Activated naive CD8-positive, alpha-beta T cell treated with anti-CD3 and anti-CD28 coated beads, Interleukin-2, amount 10 ng/mL, durations not matched to agents 7 days and 5 days (primary cell): ENCODE results near the gene OR13C4. TPM values are rescaled to one million over a fixed set of nuclear protein-coding genes. Genes with fewer than 3 reads are reported as not detected.
"Not testable (repeated sequence)": the region's sequence is repeated elsewhere in the genome, so short reads cannot be mapped to it uniquely, and the experiment has no call there.

Source experiments
- ATAC-seq: fragments of 150-1000 bp; cut with Tn5 transposase; one replicate; pipeline ENCODE4 v1.10.0; 2021; ENCODE audit warnings: low read depth, moderate library complexity
- POLR2A ChIA-PET: fragments of 350-600 bp; sonication (Branson Sonifier 250); formaldehyde crosslinking; loops from one replicate; lab custom pipeline; 2021; ENCODE audit warnings: antibody characterized with exemption; lab: Charles Lee
- DNase-seq: peaks from one replicate; pipeline ENCODE4 v3.0.0; 2021
- H3K27ac Mint-ChIP-seq: one replicate; pipeline ENCODE4 v1.8.0; 2022; ENCODE audit warnings: mild to moderate bottlenecking, mixed read lengths
- H3K27me3 Mint-ChIP-seq: one replicate; pipeline ENCODE4 v1.8.0; 2022; ENCODE audit warnings: mild to moderate bottlenecking, moderate library complexity, mixed read lengths
- H3K36me3 Mint-ChIP-seq: one replicate; pipeline ENCODE4 v1.8.0; 2021; ENCODE audit warnings: mild to moderate bottlenecking, mixed read lengths
- H3K4me1 Mint-ChIP-seq: one replicate; pipeline ENCODE4 v1.8.0; 2021; ENCODE audit warnings: mixed read lengths
- H3K4me3 Mint-ChIP-seq: one replicate; pipeline ENCODE4 v1.8.0; 2022; ENCODE audit warnings: mild to moderate bottlenecking, moderate library complexity, mixed read lengths
- H3K9me3 Mint-ChIP-seq: one replicate; pipeline ENCODE4 v1.8.0; 2021; ENCODE audit warnings: mixed read lengths
- total RNA-seq, 2 experiments: library from RNA; stranded (reverse); gene quantifications; one replicate each; pipeline ENCODE4 v1.2.3, GENCODE V29; 2021

The OR13C4 gene
- not detected for total RNA-seq

GRCh38 chr9:104527109-104527508, at the start of gene OR13C4:
Gene OR13C4, minus strand, starts transcription at chr9:104527209. Its CDS starts 0 bp downstream, at chr9:104527209.
- Mint-ChIP-seq H3K4me1 (no peaks in the 10 kb centered on the region), H3K4me3 (no peak within 1 kb of the TSS), H3K9me3 (peaks cover 1% of the 10 kb centered on the region), H3K27me3 (no peaks in the 10 kb centered on the region), H3K36me3 (no peaks in the 10 kb centered on the region), H3K27ac (no peak within 1 kb of the TSS)
- no peak for ATAC-seq
- DNase-seq = no peak
- POLR2A ChIA-PET = no interaction called here

DNA sequence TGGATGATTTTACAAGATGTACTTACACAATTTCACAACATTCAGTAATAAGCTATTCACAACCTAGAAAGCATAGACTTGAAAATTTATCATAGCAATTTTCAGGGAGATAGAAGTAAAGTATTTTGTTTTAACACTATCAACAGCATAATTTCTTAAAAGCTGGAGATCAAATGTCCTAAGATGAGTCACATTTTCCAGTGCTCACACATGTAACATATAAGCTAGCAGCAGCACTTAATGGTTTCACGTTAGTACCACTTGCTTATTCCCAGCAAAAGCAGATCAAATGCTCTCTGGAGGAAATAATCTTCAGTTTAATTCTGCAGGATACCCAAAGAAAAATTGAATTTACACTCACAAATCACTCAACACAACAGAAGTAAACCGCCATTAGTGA, 48.4 kb upstream of the OR13C4 start:
- H3K9me3 Mint-ChIP-seq = peaks cover 2% of the 10 kb centered on the region
- H3K4me1 Mint-ChIP-seq = no peaks in the 10 kb centered on the region
- ATAC-seq (no peak), DNase-seq (no peak)
- H3K36me3 Mint-ChIP-seq = no peaks in the 10 kb centered on the region
- POLR2A ChIA-PET = no interaction called here
- H3K27ac Mint-ChIP-seq = no peak overlapping the region
- peaks cover 3% of the 10 kb centered on the region for H3K27me3 Mint-ChIP-seq
- no peak overlapping the region for H3K4me3 Mint-ChIP-seq

GRCh38 chr9:104572612-104573011, 45.6 kb upstream of the OR13C4 start:
- Mint-ChIP-seq H3K4me1 (no peaks in the 10 kb centered on the region), H3K27ac (no peak overlapping the region), H3K27me3 (peaks cover 3% of the 10 kb centered on the region), H3K9me3 (peaks cover 2% of the 10 kb centered on the region), H3K4me3 (no peak overlapping the region), H3K36me3 (no peaks in the 10 kb centered on the region)
- ATAC-seq (no peak), DNase-seq (no peak)
- POLR2A ChIA-PET = no interaction called here

- no peak for DNase-seq
- ATAC-seq = no peak
- Mint-ChIP-seq H3K9me3 (peaks cover 2% of the 10 kb centered on the region), H3K27ac (no peak within 1 kb of the TSS), H3K36me3 (no peaks in the 10 kb centered on the region), H3K27me3 (no peaks in the 10 kb centered on the region), H3K4me1 (no peaks in the 10 kb centered on the region), H3K4me3 (no peak within 1 kb of the TSS)
- POLR2A ChIA-PET = no interaction called here
These were observed 41.9 kb upstream of the OR13C4 start, which contains the start of gene OR13C8 for GRCh38 chr9:104568868-104569267. Gene OR13C8, plus strand, starts transcription at chr9:104569168. Its CDS starts 0 bp downstream, at chr9:104569168.

DNA sequence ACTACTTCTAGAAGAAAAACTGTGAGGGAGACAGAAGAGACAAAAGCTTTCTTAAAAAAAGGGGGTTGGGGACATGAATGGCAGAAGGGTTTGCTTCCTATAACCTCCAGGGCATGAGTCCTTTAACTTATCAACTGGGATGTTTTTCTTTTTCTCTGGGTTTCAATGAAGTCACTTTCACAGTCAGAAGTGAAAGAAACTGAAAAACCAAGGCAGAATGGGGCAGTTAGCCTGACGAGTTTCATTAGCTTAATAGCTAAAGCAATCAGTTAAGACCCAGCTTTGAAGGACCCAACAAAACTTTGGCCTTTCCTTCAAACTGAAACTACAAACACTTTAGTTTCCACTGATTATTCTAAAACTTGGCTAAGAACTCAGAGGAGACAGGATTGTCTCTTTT, 37.3 kb upstream of the OR13C4 start:
- H3K27me3 Mint-ChIP-seq = no peaks in the 10 kb centered on the region
- POLR2A ChIA-PET = no interaction called here
- H3K4me1 Mint-ChIP-seq = no peaks in the 10 kb centered on the region

GRCh38 chr9:104556830-104557634, 30.0 kb upstream of the OR13C4 start:
- Mint-ChIP-seq H3K27me3 (no peaks in the 10 kb centered on the region), H3K9me3 (peaks cover 5% of the 10 kb centered on the region), H3K36me3 (no peaks in the 10 kb centered on the region), H3K4me3 (no peak overlapping the region), H3K27ac (no peak overlapping the region), H3K4me1 (no peaks in the 10 kb centered on the region)
- POLR2A ChIA-PET = no interaction called here
- DNase-seq (no peak), ATAC-seq (no peak)

More for the DNA sequence above, 37.3 kb upstream of the OR13C4 start:
- Mint-ChIP-seq H3K9me3 (no peaks in the 10 kb centered on the region), H3K4me3 (no peak overlapping the region), H3K27ac (no peak overlapping the region), H3K36me3 (no peaks in the 10 kb centered on the region)
- ATAC-seq (no peak), DNase-seq (no peak)

- H3K4me3 Mint-ChIP-seq = no peak overlapping the region
- peaks cover 5% of the 10 kb centered on the region for H3K9me3 Mint-ChIP-seq
- H3K4me1 Mint-ChIP-seq = no peaks in the 10 kb centered on the region
- H3K36me3 Mint-ChIP-seq = no peaks in the 10 kb centered on the region
- H3K27ac Mint-ChIP-seq = no peak overlapping the region
- no peak for ATAC-seq
- no peak for DNase-seq
- H3K27me3 Mint-ChIP-seq = no peaks in the 10 kb centered on the region
- POLR2A ChIA-PET = no interaction called here
These were observed 28.5 kb upstream of the OR13C4 start for GRCh38 chr9:104555521-104555920.

GRCh38 chr9:104553261-104553660, 26.3 kb upstream of the OR13C4 start:
- ATAC-seq = no peak
- H3K4me3 Mint-ChIP-seq = no peak overlapping the region
- POLR2A ChIA-PET = no interaction called here

DNA sequence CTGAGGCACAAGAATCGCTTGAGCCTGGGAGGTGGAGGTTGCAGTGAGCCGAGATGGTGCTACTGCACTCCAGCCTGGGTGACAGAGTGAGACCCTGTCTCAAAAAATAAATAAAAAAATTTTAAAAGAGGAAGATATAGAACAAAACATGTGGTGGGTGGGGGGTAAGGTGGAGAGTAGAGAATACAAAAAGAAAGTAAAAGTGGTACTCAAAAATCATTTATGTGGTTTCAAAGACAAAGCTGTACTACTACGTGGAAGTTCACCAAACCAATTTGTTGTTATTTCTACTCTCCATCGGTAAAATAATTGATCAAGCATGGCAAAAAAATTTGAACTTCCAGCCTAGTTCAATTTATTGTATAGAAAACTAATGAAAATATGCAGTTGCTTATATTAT, 17.6 kb upstream of the OR13C4 start:
- H3K27me3 Mint-ChIP-seq = no peaks in the 10 kb centered on the region
- POLR2A ChIA-PET = no interaction called here
- DNase-seq (no peak), ATAC-seq (no peak)
- H3K9me3 Mint-ChIP-seq = no peaks in the 10 kb centered on the region
- H3K27ac Mint-ChIP-seq = no peak overlapping the region
- H3K4me3 Mint-ChIP-seq = no peak overlapping the region
- H3K36me3 Mint-ChIP-seq = no peaks in the 10 kb centered on the region
- no peaks in the 10 kb centered on the region for H3K4me1 Mint-ChIP-seq

More at GRCh38 chr9:104553261-104553660, 26.3 kb upstream of the OR13C4 start:
- H3K27ac Mint-ChIP-seq = no peak overlapping the region
- peaks cover 5% of the 10 kb centered on the region for H3K9me3 Mint-ChIP-seq
- no peaks in the 10 kb centered on the region for H3K27me3 Mint-ChIP-seq
- DNase-seq = no peak
- H3K36me3 Mint-ChIP-seq = no peaks in the 10 kb centered on the region
- H3K4me1 Mint-ChIP-seq = no peaks in the 10 kb centered on the region

GRCh38 chr9:104539275-104539674, 12.3 kb upstream of the OR13C4 start:
- POLR2A ChIA-PET = no interaction called here
- Mint-ChIP-seq H3K27me3 (no peaks in the 10 kb centered on the region), H3K9me3 (no peaks in the 10 kb centered on the region), H3K27ac (no peak overlapping the region), H3K4me3 (no peak overlapping the region), H3K36me3 (no peaks in the 10 kb centered on the region), H3K4me1 (no peaks in the 10 kb centered on the region)
- no peak for DNase-seq
- no peak for ATAC-seq

GRCh38 chr9:104536756-104537155, 9.7 kb upstream of the OR13C4 start, which contains the start of gene OR13C3:
Gene OR13C3, minus strand, starts transcription at chr9:104536856. Its CDS starts 133 bp downstream, at chr9:104536723.
- Mint-ChIP-seq H3K4me1 (no peaks in the 10 kb centered on the region), H3K27ac (no peak within 1 kb of the TSS), H3K9me3 (no peaks in the 10 kb centered on the region), H3K27me3 (no peaks in the 10 kb centered on the region), H3K4me3 (no peak within 1 kb of the TSS), H3K36me3 (no peaks in the 10 kb centered on the region)
- ATAC-seq = no peak
- POLR2A ChIA-PET = no interaction called here
- DNase-seq = no peak

- H3K4me1 Mint-ChIP-seq, DNase-seq, H3K27me3 Mint-ChIP-seq, H3K36me3 Mint-ChIP-seq, H3K9me3 Mint-ChIP-seq, ATAC-seq, H3K4me3 Mint-ChIP-seq, POLR2A ChIA-PET, H3K27ac Mint-ChIP-seq: not testable (repeated sequence)
These were observed 6.8 kb downstream of the OR13C4 start for GRCh38 chr9:104520241-104520640.

DNA sequence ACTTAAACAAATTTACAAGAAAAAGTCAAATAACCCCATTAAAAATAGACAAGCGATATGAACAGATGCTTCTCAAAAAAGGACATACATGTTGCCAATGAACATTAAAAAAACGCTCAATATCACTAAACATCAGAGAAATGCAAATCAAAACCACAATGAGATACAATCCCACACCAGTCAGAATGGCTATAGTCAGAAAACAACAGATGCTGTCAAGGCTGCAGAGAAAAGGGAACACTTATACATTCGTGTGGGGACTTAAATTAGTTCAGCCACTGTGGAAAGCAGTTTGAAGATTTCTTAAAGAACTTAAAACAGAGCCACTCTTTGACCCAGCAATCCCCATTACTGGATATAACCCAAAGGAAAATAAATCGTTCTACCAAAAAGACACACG, 12.1 kb downstream of the OR13C4 start:
- no peak overlapping the region for H3K4me3 Mint-ChIP-seq
- no peaks in the 10 kb centered on the region for H3K4me1 Mint-ChIP-seq
- no peak overlapping the region for H3K27ac Mint-ChIP-seq
- H3K9me3 Mint-ChIP-seq = peaks cover 4% of the 10 kb centered on the region
- H3K27me3 Mint-ChIP-seq = peaks cover 2% of the 10 kb centered on the region
- POLR2A ChIA-PET = no interaction called here
- ATAC-seq (no peak), DNase-seq (no peak)
- H3K36me3 Mint-ChIP-seq = no peaks in the 10 kb centered on the region

DNA sequence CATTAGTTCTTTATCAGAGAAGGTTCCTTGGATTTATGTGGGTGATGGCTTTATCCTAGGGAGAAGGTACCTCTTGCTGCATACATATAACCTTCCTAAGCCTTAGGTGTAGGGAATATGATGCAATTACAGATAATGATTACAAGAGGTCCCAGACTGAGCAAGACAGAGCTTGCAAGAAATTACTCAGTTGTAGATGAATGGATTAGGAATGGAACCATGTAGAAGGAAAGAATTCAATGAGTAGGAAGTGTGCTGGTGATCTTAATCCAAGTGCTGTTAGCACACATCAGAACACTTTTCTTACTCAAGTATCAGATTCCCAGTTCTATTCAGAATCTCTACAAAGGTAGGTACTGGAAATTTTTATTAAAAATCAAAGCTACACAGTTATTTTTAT, 20.4 kb downstream of the OR13C4 start:
- Mint-ChIP-seq H3K27ac (no peak overlapping the region), H3K27me3 (no peaks in the 10 kb centered on the region), H3K4me3 (no peak overlapping the region), H3K4me1 (no peaks in the 10 kb centered on the region), H3K9me3 (peaks cover 6% of the 10 kb centered on the region), H3K36me3 (no peaks in the 10 kb centered on the region)
- DNase-seq = no peak
- POLR2A ChIA-PET = no interaction called here
- no peak for ATAC-seq
